ENCODE results near the gene PEDS1. TPM values are rescaled to one million over a fixed set of nuclear protein-coding genes. Genes with fewer than 3 reads are reported as not detected.
"Not testable (repeated sequence)": the region's sequence is repeated elsewhere in the genome, so short reads cannot be mapped to it uniquely, and the experiment has no call there.

Gene PEDS1
- total and polyA plus RNA-seq, 2 of the 8 experiments (the other 6 are each of a cell fraction or from before 2014, with no cell fraction given), result 28.9 to 75.9 TPM

GRCh38 chr20:50136822-50137599, 16.5 kb downstream of the PEDS1 start (continued):
- TF ChIP-seq CTCF (IDR thresholded peaks at IDR 0.05; ENCODE audit: control extremely low read depth in 1 of 3, insufficient read depth in 1 of 3, low read depth in 1 of 3, low read length in 3 of 3) (no peak), FOSL1 (IDR thresholded peaks at IDR 0.05; ENCODE audit: insufficient read depth, low read depth, low read length) (no peak), CHD1 (IDR thresholded peaks at IDR 0.05; ENCODE audit: low read depth, low read length) (no peak), CEBPB (IDR thresholded peaks at IDR 0.05; ENCODE audit: low read depth, low read length) (no peak), GABPA (IDR thresholded peaks at IDR 0.05; ENCODE audit: borderline replicate concordance, insufficient read depth, low read length) (no peak), BCL11A (IDR thresholded peaks at IDR 0.05; ENCODE audit: low read depth in 2 of 2, low read length in 2 of 2) (no peak), TAF1 (IDR thresholded peaks at IDR 0.05; ENCODE audit: low read depth, low read length) (no peak)

- Histone ChIP-seq H3K36me3 (ENCODE audit: control insufficient read depth in 2 of 4, insufficient read depth in 4 of 4, low read length in 3 of 4) (peaks cover 0 to 17% (median 2%) of the 10 kb centered on the region in 4 experiments; a peak in 3 of 8 replicates), H4K20me1 (replicated peaks in 1 of 2; ENCODE audit: control insufficient read depth in 1 of 2, insufficient read depth in 2 of 2, low read length in 2 of 2) (peaks cover 5 to 30% of the 10 kb centered on the region in 2 experiments), H3K79me2 (ENCODE audit: control insufficient read depth in 1 of 2, insufficient read depth in 2 of 2, low read length in 2 of 2) (peaks cover 0 to 15% of the 10 kb centered on the region in 2 experiments; a peak in 1 of 4 replicates), H3K79me1 (ENCODE audit: low read depth, low read length) (peaks cover 15% of the 10 kb centered on the region)
- H4K5ac ChIP-seq (ENCODE audit: insufficient read length, low read depth, low read length); H3K9ac ChIP-seq (replicated peaks in 1 of 4; ENCODE audit: extremely low read depth in 1 of 4, low read depth in 3 of 4, low read length in 3 of 4); DNase-seq (ENCODE audit: low read depth in 1 of 2, low spot score in 2 of 2); H2BK20ac ChIP-seq (ENCODE audit: low read length); H4K8ac ChIP-seq (ENCODE audit: extremely low read depth, insufficient read depth, low read length); H3K9me3 ChIP-seq (ENCODE audit: insufficient read depth in 2 of 2, low read depth in 1 of 2, low read length in 1 of 2); H3K23ac ChIP-seq (ENCODE audit: insufficient read length); H3K4me1 ChIP-seq (replicated peaks in 1 of 4; ENCODE audit: control insufficient read depth in 3 of 4, insufficient read depth in 4 of 4, low read length in 3 of 4); H3K4ac ChIP-seq (replicated peaks; ENCODE audit: insufficient read length, low read depth, low read length); H2AFZ ChIP-seq (ENCODE audit: low read length); H3K14ac ChIP-seq (ENCODE audit: insufficient read length); H3K27me3 ChIP-seq (replicated peaks in 1 of 4; ENCODE audit: control insufficient read depth in 3 of 4, extremely low read depth in 1 of 4, insufficient read depth in 3 of 4, low read length in 3 of 4); H3K4me3 ChIP-seq (ENCODE audit: extremely low read depth in 1 of 4, insufficient read depth in 2 of 4, low read depth in 3 of 4, low read length in 4 of 4); H3K56ac ChIP-seq (replicated peaks; ENCODE audit: insufficient read length, low read depth, low read length); H2BK120ac ChIP-seq (replicated peaks; ENCODE audit: low read depth, low read length); H2BK5ac ChIP-seq (ENCODE audit: low read depth, low read length); H3K4me2 ChIP-seq (ENCODE audit: insufficient read depth in 1 of 2, low read depth in 2 of 2, low read length in 2 of 2); FAIRE-seq; H3K23me2 ChIP-seq (ENCODE audit: low read depth, low read length); H2BK12ac ChIP-seq (ENCODE audit: low read depth, low read length); H3K18ac ChIP-seq (ENCODE audit: extremely low read depth, low read length); H2BK15ac ChIP-seq (ENCODE audit: low read length); H2AK5ac ChIP-seq (ENCODE audit: low read depth, low read length); H4K91ac ChIP-seq (replicated peaks; ENCODE audit: insufficient read length, low read length); H3K27ac ChIP-seq (ENCODE audit: low read depth, low read length): not testable (repeated sequence)
- POLR2A ChIA-PET (ENCODE audit: partially characterized antibody), result interaction anchor here (0.7 to 2.0 kb wide), 3 partner anchors 9 to 37 kb away, joined by 3 to 6 read pairs (median 5); no protein-coding TSS in a partner anchor
- CTCF ChIA-PET (ENCODE audit: partially characterized antibody), result interaction anchor here (0.8 to 8.5 kb wide), 10 partner anchors 13 to 305 kb away, joined by 3 to 92 read pairs (median 8); partner anchors contain the start of gene PEDS1
- WGBS, 2 experiments (ENCODE audit: extremely low coverage in 1 of 2, insufficient coverage in 1 of 2, insufficient read length in 1 of 2, insufficient replicate concordance in 2 of 2, low coverage in 1 of 2, low lambda C conversion rate in 2 of 2, missing lambda C conversion rate in 1 of 2), result 92% methylated on average over 6 of the region's 7 CpGs; no CpG with 5 or more reads in 1 of the 2 experiments
Observed at GRCh38 chr20:50135157-50135556, 18.4 kb downstream of the PEDS1 start.
